HG03460 (cell line): ENCODE results near the gene PRR22.
A peak's percentile ranks its signal among the peaks of the same experiment; 100 is the strongest.
"Not testable (repeated sequence)": the region's sequence is repeated elsewhere in the genome, so short reads cannot be mapped to it uniquely, and the experiment has no call there.

Source experiments
- ATAC-seq: cut with Tn5 transposase; IDR thresholded peaks from one replicate; pipeline ENCODE4 v1.9.1; 2021; ENCODE audit not compliant: unreplicated experiment

The PRR22 gene

GRCh38 chr19:5792224-5792623, 7.7 kb upstream of the PRR22 start:
- no peak for ATAC-seq

DNA sequence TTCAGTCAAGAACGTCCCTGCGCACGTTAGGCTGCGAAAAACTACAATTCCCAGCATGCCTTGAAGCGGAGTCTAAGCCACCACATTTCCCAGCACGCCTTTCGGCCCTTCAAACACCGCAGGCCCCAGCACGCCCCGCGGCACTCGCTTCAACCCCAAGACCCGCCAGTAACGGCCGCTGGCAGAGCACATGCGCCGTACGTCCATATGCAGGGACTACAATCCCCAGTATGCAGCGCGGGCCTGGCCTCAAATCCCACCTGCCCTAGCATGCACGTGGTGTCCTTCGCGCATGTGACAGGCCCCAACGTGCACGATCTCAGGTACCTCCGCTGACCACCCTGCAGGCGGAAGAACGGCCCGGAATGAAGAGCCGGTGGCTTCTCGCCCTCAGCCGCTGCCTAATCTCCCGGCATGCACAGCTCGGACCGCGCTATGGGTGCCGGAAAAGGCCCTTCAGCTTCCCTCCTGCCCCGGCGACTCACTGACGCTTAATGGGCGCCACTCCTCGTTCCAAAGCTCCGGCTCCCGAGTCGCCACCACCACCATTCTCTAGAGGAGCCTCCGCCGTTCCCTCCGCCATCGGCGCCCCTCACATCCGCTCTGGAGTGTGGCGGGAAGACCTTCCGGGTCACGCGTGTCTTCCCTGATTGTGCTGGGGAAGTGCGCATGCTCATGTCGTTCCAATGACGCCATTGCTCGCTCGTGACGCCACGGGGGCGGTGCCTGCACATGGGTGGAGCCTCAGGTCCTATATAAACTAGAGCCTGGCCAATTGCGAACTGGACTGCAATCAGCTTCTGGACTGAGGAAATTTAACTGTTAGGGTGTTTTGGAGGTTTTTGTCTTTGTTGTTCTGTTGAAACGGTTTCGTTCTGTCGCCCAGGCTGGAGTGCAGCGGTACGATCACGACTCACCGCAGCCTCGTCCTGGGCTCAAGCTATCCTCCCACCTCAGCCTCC, 6.3 kb upstream of the PRR22 start, which contains the start of gene DUS3L:
Gene DUS3L (minus strand): TSS at position 605 of the 962 bp plus-strand sequence. CDS start 22 bp downstream, at position 583.
- peak; percentile 84 for ATAC-seq

GRCh38 chr19:5789886-5790558, 5.5 kb upstream of the PRR22 start:
- no peak for ATAC-seq

DNA sequence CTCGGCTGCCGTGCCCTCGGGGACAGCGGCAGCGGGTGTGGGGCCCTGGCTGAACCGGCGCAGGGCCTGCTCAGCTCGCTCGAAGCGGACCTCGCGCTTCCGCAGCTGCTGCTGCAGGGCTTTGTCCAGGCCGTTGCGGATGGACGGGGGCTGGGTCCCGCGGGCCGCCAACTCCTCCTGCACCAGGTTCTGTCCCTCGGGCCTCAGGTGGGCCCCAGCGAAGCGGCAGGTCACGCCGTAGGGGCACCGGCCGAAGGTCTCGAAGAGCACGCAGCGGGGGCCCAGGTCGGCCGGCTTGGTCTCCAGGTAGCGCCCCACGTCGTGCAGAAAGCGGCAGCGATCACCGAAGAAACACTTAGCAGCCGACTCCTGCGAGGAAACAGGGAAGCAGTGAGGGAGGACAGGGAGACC, 4.8 kb upstream of the PRR22 start:
- no peak for ATAC-seq

DNA sequence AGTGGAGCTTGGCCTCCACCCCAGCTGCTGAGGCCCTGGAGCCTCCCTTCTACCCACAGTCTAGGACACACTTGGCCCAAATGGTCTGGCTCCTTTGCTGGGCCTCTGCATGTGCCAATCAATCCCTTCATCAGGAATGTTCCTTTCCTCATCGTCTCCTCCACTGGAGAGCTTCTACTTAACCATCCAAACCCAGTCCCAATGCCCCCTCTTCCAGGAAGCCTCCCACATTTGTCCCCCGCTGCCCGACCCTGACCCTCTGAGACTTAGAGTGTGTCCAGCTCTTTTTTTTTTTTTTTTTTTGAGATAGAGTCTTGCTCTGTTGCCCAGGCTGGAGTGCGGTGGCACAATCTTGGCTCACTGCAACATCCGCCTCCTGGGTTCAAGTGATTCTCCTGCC, 3.9 kb upstream of the PRR22 start:
- no peak for ATAC-seq

DNA sequence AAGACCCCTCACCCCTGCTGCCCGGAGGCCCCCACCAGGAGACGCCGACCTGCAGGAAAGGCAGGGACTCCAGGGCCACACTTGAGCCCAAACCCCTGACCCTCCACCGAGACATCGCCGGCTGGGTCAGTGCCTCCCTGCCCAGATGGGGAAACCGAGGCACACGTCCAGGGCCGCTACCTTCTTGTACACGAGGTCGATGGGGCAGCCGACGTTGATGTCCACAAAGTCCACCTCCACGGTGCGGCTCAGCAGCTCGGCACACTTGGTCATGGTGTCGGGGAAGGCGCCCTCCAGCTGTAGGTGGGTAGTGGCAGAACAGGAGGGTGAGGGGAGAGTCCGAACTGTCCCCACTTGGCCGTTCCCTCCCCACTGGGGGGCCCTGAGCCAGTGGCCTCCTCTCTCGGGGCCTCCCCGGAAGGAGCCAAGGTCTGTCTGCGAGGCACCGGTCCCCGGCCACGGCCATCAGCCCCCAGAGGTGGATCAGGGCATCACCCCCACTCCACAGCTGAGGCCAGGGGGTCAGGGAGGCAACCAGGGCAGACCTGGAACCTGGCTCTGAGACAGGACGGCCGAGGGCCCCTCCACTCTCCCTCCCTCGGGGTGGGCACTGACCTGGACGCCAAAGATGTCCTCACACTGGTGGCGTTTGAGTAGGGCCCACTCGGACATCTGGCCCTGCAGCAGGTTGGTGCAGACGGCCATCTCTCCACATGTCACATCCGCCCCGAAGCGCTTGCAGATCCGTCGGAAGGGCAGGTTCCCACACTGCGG, 3.0 kb upstream of the PRR22 start:
- no peak for ATAC-seq

DNA sequence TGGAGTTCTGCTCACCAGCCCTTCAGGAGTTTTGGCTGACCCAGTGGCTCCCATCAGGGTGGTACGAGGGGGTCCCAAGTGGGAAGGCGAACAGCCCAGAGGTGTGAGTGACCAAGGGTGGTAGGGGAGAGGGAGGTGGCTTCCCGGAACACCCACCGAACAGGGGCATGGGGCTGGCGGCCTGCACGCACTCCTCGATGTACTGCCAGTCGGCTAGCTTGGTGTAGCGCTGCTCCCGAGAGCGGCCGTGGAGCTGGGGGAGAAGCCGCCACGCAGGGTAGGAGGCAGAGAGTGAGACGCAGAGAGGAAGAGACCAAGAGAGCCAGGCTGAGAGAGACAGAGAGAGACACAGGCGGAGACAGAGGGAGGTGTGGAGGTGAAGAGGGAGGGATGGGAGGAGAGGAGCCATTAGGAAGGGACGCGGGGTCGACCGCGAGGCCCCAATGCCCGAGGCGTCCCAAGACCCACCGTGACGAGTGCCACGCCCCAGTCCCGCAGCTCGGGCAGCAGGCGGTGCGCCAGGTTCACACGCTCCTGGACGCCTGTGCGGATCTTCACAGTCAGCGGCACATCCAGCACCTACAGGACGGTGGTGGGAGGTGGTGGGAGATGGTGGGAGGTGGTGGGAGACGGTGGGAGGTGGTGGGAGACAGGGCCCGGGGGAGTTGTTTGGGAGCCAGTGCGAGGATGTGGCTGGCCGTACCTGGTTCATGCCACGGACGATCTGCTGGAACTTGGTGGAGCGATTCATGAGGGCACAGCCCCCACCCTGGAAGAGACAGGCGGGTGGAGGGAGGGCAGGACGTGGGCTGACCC, 2.3 kb upstream of the PRR22 start:
- no peak for ATAC-seq

DNA sequence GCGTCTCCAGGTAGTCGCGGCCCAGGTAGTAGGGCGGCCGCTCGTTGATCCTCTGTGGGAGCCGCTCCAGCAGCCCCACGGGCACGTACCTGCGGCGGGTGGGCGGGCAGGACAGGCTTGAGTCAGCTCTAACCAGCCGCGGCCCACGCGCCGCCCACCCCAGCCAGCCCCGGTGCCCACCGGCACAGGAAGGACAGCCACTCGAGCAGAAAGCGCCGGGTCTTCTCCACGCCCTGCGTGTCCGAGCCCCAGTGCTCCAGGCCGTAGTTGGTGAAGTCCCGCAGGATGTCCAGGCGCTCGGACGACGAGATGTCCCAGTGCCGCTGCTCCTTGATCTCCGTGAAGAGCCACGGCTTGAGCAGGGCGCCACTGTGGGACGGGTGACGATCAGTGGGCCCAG, 877 bp upstream of the PRR22 start:
- ATAC-seq = no peak

DNA sequence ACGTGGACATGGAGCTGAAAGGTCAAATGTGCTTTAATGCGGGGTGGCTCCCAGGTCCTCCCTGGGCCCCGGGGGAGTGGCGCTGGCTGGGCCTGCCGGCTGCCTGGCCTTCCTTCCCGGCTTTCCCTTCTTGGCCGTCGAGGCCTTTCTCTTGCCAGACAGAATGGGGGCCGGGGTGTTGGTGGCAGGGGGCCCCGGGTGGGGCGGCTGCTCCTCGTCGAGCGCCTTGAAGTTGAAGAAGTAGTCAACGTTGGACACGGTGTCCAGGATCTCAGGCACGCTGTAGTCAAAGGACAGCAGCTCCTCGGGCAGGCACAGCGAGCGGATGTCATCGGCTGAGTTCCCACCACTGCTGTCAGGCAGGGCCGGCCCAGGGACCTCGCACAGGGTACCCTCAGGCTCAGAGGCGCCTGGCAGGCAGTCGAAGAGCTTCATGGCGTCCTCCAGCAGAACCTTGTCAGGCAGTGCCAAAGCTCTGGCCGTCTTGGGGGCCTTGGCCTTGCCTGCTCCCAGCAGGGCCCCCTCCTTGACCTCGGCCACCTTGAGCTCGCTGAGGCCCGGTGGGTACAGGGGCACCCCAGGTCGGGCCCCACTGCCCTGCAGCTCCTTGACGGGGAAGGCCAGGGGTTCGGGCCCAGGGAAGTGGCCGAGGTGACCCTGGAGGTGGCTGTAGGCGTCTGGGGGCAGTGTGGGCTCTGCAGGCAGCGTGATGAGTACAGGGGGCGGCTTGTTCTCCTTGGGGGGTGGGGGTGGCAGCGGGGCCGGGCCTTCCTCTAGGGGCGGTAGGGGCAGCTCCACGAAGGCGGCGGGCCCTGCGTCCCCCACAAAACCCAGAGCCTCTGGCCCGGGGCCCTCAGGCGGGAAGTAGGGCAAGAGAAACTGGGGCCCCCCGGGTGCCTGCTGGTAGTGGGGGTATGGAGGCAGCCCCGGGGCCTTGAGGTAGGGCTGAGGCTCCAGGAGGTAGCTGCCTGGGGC, 1.3 kb downstream of the PRR22 start:
- ATAC-seq = no peak

DNA sequence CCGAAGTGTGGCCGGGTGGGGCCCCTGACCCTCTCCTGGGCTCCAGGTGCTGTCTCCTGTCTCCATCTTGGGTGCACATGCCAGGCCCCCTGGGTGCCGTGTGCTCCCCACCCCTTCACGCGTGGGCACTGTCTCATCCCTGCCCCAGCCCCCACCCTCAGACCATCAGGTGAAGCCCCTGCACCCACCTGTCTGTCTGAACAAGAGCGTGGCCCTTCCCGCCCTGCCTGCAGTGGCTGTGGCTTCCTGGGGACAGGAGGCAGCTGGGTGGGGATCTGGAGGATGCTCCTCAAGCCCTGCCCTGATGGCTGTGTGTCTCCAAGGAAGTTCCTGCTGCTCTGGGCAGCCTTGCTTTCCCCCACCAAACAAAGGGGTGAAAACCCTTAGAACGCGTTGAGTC, 2.2 kb downstream of the PRR22 start:
- no peak for ATAC-seq

GRCh38 chr19:5780916-5781315, 3.6 kb downstream of the PRR22 start:
- ATAC-seq = not testable (repeated sequence)

GRCh38 chr19:5778402-5778801, 6.1 kb downstream of the PRR22 start:
- no peak for ATAC-seq

- no peak for ATAC-seq
Measured at GRCh38 chr19:5775668-5776309, 8.8 kb downstream of the PRR22 start.

- no peak for ATAC-seq
Measured at GRCh38 chr19:5774921-5775320, 9.6 kb downstream of the PRR22 start.

DNA sequence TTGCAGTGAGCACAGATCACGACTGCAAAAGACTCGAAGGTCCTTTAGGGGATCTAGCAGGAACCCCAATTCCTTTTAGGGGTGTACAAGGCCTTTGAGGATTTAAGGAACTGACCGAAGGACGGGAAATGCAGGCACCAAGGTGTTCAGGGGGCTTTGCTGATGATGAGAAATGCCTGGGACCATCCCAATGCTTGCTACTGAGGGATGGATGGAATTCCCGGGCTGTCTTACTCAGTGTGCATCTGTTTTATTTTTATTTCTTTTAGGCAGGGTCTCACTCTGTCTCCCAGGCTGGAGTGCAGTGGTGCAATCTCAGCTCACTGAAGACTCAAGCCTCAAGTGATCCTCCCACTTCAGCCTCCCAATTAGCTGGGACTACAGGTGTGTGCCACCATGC, 11.3 kb downstream of the PRR22 start:
- ATAC-seq = no peak

DNA sequence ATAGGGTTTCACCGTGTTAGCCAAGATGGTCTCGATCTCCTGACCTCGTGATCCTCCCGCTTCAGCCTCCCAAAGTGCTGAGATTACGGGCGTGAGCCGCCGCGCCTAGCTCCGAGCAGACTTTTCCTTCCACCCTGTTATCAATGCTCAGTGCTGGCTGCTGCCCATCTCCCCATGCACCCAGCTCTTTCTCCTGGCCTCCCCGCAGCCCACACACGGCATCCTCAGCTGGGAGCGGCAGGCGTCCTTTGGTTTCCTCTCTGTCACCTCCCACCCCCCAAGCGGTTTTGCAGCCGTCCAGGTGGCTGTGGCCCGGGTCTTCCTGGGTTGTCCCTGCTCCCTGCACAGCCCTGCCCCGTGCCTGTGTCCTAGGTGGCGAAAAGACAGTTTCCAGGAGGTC, 12.1 kb downstream of the PRR22 start:
- ATAC-seq = no peak

- no peak for ATAC-seq
Measured at GRCh38 chr19:5767949-5768348, 16.6 kb downstream of the PRR22 start.

- ATAC-seq = no peak
Measured at GRCh38 chr19:5765220-5765619, 19.3 kb downstream of the PRR22 start.
